NCI-H1105 (cell line): Measurements from ENCODE around the gene COL9A3.

Experiments
- DNase-seq: peaks from one replicate; lab custom pipeline; 2025; lab: John Stamatoyannopoulos, UW

COL9A3 gene

GRCh38 chr20:62778601-62779416 is 38.0 kb upstream of the COL9A3 start:
- no peak for DNase-seq

GRCh38 chr20:62779417-62779685 is 37.5 kb upstream of the COL9A3 start:
- no peak for DNase-seq

- no peak for DNase-seq
These were observed 36.6 kb upstream of the COL9A3 start for GRCh38 chr20:62780204-62780603.

GRCh38 chr20:62780696-62781095 is 36.2 kb upstream of the COL9A3 start:
- DNase-seq: no peak

- no peak for DNase-seq
These were observed 34.5 kb upstream of the COL9A3 start for GRCh38 chr20:62782149-62782892.

GRCh38 chr20:62782893-62783278 is 34.0 kb upstream of the COL9A3 start:
- no peak for DNase-seq

- no peak for DNase-seq
These were observed 32.4 kb upstream of the COL9A3 start for GRCh38 chr20:62784497-62784896.

GRCh38 chr20:62785393-62785792 is 31.5 kb upstream of the COL9A3 start:
- no peak for DNase-seq

GRCh38 chr20:62786157-62786556 is 30.7 kb upstream of the COL9A3 start:
- no peak for DNase-seq

GRCh38 chr20:62787321-62787720 is 29.5 kb upstream of the COL9A3 start:
- DNase-seq: no peak

GRCh38 chr20:62787866-62788265 is 29.0 kb upstream of the COL9A3 start:
- DNase-seq: no peak

GRCh38 chr20:62788607-62789006 is 28.2 kb upstream of the COL9A3 start:
- no peak for DNase-seq

- DNase-seq: no peak
These were observed 26.8 kb upstream of the COL9A3 start for GRCh38 chr20:62790075-62790474.

GRCh38 chr20:62791301-62792181 is 25.3 kb upstream of the COL9A3 start:
- DNase-seq: peak; percentile 86

- no peak for DNase-seq
These were observed 24.5 kb upstream of the COL9A3 start for GRCh38 chr20:62792182-62792939.

- DNase-seq: no peak
These were observed 23.7 kb upstream of the COL9A3 start for GRCh38 chr20:62792940-62793756.

- no peak for DNase-seq
These were observed 23.2 kb upstream of the COL9A3 start for GRCh38 chr20:62793757-62794006.

- peak; percentile 94 for DNase-seq
These were observed 22.7 kb upstream of the COL9A3 start for GRCh38 chr20:62794007-62794724.

GRCh38 chr20:62795023-62795761 is 21.7 kb upstream of the COL9A3 start:
- peak; percentile 69 for DNase-seq
